ENCODE measurements around the gene BTNL3.
"Not testable (repeated sequence)": the region's sequence is repeated elsewhere in the genome, so short reads cannot be mapped to it uniquely, and the experiment has no call there.

Gene BTNL3

DNA sequence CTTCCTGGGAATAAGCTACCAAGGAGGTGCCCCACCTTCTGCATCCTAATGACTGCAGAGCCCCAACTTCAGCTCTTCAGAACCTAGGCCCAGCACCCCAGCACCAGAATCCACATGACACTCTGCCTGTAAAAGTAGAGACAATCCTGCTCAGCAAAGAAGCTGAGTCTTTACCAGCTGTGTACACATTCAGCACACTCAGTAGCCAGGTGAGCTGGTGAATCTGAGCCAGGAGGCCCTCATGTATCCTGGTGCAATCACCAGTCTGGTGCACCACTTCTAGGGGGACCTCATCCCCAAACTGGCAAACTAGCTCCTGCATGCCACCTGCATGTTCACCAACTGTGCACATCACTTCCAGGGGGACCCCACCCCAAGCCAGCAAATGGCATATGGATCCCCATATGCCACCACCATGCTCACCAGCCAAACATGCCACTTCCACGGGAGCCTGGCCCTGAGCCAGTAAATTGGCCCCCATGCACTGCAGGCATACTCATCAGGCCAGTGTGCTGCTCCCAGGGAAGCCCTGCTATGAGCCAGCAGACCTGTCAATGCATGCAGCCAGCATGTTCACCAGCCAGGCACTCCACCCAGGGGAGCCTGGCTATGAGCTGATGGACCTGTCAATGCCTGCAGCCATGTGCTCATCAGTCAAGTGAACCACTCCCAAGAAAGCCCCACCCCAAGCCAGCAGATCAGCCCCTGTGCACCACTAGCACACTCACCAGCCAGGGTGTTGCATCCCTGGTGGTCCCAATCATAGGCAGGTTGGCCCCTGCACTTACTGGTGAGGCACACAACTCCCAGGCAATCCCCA, 35.8 kb downstream of the BTNL3 start:
- DNase-seq: no peak

DNA sequence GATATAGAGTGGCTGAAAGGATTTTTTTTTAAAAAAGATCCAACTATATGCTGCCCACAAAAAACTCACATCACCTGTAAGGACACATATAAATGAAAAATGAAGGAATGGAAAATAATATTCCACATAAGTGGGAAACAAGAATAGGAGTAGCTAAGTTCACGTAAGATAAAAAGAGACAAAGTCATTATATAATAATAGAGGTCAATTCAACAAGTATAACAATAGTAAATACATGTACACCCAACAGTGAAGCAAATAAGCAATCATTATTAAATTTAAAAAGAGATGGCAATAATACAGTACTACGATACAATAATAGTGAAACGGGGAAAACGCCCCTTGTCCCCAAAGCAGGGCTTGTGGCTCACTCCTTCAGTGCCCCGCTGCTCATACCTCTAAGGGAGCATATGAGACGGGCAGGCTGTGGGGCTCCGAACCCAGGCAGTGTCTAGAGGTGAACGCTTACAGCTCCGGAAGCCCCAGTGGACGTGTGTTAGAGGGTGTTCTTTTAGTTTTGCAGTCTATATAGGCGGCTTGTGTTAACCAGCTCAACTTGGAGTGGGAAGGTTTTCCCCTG, 38.9 kb downstream of the BTNL3 start:
- DNase-seq: no peak

DNA sequence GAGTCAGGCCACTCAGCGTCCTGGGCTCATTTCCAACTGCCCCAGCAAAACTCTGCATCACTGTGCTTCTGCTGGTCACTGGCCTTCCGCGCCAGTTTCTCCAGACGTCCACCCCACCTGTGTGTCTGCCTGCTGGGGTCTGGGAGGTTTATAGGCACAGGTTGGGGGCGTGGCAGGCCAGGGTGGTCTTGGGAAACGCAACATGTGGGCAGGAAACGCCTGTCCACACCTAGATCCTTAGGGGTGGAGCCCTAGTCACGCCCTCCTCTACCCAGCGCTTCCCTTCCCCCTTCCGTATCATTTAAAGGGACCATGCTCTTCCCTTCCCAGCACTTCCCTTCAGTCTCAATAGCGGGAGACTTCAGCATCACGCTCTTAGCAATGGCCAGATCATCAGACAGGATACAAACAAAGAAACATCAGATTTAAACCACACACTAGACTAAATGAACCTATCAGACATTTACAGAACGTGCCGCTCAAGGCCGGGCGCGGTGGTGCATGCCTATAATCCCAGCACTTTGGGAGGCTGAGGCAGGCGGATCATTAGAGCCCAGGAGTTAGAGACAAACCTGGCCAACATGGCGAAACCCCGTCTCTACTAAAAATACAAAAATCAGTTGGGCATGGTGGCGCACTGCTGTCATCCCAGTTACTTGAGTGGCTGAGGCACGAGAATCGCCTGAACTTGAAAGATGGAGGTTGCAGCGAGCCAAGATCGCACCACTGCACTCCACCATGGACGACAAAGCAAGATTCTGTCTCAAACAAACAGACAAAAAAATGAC, 39.6 kb downstream of the BTNL3 start:
- no peak for DNase-seq

DNA sequence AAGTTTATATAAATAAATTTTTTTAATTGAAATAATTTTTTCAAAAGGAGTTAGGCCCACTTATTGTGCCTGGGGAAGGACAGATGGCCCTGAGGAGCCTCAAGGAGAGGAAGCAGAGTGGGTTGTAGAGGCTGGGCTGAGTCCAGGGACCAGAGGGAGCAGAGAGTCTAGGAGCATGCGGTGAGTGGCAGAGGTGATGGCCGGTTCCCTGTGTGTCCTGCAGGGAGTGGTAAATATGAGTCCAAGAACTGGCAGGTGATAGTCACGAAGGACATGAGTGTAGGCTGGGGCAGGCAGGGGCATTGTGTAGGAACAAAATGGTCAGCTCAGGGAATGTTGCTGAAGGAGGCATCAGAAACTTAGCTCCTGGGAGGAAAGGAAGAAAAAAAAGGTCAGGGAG, 43.1 kb downstream of the BTNL3 start:
- DNase-seq: no peak

DNA sequence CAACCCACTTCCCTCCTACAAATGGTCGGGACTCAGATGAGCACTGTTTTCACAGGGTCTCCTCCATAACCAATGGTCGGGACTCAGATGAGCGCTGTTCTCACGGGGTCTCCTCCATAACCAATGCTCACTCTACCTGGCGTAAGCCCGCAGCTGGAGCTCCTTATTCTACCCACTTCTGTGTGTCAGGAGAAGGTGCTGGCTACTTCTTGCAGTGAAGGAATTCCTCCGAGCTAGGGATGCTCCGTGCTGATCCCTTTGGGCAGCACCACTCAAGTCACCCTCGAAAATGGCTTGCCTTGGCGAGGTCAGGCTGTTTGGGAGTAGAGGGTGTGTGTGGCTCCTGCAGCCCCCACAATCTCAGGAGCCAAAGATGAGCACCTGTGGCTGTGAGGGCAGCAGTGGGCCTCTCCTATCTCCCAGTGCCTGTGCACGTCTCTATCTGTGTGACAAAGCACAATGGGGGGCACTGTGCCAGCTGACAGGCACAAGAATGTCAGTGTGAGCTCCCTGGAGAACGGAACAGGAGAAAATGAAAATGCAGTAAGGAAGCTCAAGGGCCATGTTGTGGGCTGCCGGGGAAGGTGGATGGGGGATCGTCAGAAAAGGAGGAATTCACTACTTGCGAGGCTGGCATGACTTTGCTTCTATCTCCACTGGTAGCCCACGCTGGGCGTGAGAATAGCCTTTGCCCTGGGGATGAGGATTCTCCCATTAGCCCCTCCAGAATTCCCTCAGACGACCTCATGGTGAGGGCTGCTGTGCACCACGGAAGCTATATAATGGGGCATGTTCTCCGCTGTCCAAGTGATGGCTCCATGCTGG, 47.6 kb downstream of the BTNL3 start:
- no peak for DNase-seq

DNA sequence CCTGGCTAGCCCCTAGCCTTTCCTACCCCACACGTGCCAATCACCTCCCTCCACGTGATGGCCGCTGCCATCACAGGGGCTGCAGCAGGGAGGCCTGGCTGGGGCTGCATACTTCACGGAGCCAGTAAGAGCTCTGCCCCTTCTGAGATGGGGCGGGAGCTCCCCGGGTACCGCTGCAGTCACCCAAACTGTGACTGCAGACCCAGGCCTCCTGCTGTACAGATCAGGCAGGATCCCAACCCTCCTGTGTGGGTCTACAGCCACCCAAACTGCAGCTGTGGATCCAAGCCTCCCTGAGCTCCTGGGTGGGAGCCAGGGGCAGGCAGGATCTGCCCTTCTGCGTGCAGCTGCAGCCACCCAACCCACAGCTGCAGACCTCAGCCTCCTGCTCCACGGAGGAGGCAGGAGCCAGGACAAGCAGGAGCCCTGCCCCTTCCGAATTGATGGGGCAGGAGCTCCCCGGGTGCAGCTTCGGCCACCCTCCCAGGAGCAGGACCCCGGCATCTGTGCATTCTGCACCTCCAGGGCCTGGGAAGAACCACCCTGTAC, 48.2 kb downstream of the BTNL3 start:
- no peak for DNase-seq

DNA sequence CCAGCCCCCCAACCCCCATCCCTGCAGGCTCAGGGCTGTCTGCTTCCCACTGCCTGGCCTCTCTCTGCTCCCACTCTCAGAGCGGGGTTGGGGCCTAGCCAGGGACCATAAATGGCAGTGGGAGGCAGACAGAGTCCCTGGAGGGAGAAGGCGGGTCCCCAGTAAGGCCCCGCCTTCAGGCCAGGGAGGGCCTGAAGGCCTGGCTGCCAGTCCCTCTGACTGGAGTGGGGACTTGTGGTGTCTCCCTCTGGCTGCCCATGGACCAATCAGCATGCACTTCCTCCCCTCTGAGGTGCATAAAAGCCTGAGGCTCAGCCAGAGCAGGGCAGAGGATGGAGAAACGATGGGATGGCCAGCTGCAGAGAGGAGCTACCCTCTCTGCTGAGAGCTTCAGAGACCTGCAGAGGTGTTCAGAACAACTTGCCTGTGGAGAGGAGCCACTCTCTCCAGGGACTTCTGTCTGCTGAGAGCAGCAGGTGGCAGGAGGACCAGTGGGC, 48.8 kb downstream of the BTNL3 start:
- DNase-seq: no peak

DNA sequence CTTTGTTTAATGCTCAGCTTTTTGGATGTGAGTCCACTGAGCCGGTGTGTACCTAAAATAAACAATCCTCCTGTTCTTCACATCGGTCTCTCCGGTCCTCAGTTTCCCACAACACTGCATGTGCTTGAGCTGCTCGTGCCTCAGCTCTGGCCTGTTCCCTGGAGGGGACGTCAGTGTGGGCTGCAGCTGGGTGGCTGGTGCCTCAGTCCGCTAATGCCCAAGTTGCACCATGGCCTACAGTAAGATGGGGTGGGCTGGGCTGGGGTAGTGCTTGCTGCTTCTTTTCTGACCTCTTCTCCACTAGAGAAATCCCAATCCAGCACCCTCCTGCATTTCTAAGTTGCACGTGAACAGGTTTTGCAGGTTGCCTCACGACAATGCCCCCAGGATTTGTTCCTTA, 50.8 kb downstream of the BTNL3 start:
- no peak for DNase-seq

DNA sequence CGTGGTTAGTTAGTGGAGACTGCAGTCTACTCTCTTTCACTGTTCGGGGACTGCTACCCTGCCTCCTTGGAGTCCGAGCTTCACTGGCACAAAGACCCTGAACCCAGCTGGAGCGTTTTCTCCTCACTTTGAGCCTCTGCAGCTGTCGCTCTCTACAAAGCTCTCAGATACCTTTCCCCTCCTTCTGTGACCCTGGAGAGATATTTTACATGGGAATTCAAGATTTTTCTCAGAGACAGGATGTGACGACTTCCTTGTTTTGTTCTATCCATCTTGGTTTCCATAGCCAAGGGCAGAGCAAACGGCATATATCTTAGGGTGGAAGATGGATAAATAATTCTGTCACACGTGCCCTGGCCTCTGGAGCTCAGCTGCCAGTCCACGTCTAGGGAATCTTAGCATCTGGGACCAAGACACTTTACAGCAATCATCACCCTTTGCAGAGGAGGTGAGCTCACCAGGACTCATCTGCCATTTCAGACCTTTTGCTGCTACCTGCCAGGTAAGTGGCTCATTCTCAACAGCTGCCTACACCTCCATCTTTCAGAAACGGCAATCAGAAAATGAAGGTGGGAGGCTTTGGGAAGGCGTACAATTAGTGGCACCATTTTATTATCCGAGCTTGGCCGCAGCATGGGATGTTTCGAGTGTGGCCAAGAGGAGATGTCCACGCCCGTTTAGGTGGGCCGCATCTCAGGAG, 51.4 kb downstream of the BTNL3 start, which contains the start of gene BTNL9:
Gene BTNL9 (plus strand): TSS at position 336 of the 700 bp plus-strand sequence. CDS start 5,224 bp downstream, outside the sequence.
- DNase-seq: no peak

DNA sequence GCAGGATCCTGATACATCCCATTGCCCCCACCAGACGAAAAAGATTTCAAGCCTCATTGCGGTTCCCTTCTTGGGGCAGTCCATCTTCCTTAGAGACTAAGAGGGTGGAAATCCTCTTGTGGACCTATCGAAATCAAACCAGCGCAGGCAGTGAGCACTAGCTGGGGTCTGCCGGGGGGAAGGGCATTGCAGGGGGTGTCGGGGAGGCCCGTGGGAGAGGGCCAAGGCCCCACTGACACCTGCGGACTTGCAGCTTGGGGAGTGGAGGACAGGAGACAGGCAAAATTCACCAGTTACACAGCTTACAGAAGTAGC, 51.9 kb downstream of the BTNL3 start:
- no peak for DNase-seq

DNA sequence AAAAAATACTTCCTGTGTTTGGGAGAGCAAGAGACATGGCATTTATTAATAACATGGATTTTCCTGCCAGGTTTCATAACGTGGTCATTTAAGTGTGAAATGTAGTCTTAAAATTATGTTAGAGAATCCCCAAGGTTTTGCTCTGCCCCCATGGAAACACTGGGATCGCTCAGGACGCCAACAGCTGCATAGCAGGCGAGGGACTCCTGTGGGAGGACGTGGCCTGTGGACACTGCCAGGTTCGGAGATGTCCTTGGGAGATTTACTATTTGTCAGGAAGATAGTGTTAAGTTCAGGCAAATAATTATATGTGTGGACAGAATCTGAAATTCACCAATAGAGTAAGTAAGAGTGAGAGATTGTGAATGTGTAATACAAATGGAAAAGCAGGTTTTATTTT, 52.4 kb downstream of the BTNL3 start:
- no peak for DNase-seq

DNA sequence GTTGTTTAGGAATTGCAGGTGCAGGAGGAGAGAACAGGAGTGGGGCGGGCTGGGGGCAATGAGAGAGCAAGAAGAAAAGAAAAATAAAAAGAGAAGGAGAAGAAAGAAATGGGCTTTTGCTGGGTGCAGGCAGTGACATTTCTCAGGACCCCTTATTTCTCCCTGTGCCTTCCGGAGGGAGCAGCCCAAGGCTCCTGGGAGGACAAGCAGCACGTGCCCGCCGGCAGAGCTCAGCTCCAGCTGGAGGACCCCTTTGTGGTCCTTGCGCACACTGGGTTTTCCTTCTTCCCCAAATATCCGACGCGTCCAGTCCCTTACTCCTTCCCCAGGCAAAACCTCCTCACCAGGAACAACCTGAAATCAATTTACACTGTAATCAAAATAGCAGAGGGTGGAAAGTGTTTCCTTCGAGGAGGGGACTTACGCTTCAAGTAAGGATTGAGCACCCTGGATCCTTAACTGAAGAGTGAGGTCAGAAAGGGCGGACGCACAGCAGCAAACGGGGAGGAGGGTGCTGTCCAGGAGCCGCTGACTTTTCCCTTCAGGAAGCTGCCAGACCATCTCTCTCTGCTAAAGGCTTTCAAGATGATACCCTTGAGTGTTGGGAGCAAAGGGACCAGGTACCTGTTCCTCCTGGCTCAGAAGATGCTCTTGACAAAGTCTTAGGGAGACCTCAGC, 53.5 kb downstream of the BTNL3 start:
- DNase-seq: no peak

DNA sequence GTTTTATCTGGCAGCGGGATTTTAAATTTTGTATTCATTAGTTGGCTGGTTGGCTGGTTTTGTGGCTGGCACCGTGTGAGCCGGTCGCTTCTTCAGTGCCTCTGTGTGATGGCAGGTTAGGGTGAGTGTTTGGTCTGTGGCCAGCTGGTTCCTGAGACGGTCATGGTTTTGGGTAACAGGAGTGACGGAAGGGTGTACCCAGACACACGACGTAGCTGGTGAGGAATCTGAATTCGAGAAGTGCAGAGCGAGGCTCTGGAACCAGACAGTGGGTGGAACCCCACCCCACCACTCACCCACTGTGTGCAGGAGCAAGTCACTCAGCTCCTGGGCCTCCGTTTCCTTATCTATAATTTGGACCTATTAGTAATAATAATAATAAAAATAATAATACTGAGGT, 54.1 kb downstream of the BTNL3 start:
- DNase-seq: no peak

DNA sequence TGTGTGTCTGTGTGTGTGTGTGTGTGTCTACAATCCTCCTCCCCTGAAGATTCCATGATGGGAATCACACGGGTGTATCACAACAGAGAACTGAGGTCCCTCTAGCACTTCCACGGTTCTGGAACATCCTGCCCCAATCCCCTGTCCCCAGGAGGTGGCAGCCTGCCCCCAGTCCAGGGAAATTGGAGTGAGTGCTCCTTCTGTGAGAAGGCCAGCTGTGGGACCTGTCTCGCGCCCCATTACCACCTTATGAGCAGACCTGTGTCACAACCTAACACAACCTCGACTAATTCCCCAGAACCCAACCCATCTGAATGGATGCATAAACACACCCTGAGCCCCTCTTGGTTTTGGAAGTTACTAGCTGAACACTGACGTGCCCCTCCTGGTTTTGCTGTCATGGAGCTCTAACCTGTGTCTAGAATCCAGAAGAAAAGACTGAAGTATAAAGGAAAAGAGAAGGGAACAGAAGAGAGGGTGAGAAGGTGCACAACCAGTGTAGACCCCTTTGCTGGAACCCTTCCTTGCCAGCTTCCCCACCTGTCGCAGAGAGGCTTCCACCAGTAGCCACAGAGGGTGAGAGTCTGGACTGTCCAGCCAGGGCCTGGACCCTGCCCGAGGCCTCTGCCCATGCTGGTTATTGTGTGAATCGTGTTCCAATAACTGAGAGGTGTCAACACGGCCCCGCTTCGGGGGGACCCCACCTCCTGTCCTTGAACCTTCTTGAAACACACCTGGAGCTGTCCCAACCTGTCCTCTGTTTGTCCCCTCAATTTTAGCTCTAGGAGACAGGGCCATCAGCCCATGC, 54.8 kb downstream of the BTNL3 start:
- DNase-seq: no peak

DNA sequence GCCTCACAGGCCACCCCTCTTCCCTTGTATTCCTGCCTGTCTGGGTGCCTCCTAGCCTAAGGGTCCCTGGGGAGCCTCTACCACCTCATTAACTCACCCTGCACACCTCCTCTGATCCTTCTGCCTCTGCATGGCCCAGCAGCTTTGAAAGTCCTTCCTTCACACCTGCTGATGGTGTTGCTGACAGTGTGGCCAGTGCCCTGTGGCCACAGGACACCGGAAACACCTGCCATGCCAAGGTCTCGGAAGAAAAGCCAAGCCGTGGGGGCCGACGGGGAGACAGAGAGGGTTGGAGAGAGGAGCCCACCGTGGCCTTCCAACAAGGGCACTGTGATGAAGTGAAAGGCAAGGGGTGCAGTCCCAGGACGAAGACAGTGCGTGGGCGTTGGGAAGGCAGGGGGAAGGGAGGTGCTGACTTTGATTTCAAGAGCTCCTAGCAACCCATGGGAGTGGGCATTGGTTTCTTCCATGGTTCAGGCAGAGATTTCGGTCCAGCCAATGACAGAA, 55.5 kb downstream of the BTNL3 start:
- DNase-seq: no peak

DNA sequence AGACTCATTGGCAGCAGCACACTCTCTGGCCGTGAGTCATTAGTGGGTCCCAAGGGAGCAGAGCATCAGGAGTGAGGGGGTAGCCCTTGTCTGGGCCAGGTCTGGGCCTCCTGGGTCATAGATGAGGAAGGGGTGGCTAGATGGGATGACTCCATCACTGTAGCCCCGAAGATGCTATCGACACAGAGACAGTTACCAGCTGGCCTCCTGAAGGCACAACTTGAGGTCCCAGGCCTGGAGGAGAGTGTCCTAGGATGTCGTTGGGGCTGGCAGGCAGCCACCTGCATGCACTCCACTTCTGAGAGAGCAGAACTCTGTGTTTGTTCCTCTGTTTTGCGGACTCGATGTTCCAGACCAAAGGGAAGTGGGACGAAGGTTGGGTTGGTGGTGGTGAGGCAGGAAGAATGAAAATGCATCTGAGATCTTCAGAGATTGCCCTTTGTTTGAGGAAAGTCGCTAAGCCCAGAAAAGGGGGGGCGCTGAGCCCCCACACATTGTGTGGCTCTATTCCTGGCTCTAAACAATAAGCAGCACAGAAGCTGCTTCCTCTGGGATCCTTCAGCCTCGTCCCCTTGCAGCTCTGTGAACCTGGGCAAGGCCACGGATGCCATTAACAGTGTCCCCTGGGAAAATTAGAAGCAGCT, 56.1 kb downstream of the BTNL3 start:
- no peak for DNase-seq

DNA sequence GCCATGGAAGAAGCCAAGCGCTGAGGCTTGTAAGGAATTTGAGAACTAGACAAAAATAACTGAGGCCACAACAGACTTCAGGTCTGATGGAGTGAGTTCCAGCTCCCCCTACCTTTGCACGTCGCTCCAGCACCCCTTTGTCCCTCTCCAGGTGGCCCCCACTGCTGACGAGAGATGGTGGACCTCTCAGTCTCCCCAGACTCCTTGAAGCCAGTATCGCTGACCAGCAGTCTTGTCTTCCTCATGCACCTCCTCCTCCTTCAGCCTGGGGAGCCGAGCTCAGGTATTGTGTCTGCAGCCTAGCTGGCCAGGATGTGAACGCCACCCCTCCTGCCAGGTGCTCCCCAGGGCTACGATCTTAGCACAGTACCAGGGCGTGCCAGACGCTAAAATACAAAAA, 56.7 kb downstream of the BTNL3 start:
- no peak for DNase-seq

DNA sequence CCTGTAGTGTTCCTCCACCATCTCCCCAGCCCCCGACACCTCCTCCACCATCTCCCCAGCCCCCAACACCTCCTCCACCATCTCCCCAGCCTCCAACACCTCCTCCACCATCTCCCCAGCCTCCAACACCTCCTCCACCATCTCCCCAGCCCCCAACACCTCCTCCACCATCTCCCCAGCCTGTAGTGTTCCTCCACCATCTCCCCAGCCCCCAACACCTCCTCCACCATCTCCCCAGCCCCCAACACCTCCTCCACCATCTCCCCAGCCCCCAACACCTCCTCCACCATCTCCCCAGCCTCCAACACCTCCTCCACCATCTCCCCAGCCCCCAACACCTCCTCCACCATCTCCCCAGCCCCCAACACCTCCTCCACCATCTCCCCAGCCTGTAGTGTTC, 57.2 kb downstream of the BTNL3 start:
- DNase-seq: not testable (repeated sequence)

DNA sequence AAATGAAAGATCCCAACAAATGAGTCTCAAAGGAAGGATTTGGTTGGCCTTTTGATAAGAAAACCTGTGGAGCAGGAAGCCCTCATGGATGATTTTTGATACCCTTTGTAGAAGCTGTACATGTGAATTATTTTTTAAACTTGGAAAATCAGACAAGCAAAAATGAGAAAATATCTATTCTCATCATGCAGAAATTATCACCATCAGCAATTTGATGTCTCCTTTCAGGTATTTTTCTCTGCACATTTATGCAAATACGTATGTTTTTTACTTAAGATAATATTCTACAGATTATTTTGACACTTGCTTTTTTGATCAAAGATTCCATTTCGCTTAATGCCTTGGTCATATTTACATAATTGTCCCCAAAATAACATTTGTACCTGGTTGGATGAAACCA, 58.6 kb downstream of the BTNL3 start:
- no peak for DNase-seq

DNA sequence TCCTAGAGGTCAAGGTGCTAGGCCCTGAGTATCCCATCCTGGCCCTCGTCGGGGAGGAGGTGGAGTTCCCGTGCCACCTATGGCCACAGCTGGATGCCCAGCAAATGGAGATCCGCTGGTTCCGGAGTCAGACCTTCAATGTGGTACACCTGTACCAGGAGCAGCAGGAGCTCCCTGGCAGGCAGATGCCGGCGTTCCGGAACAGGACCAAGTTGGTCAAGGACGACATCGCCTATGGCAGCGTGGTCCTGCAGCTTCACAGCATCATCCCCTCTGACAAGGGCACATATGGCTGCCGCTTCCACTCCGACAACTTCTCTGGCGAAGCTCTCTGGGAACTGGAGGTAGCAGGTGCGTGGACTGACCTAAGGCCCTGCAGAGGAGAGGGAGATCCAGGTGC, 59.3 kb downstream of the BTNL3 start:
- DNase-seq: no peak
